Neural progenitor cell (in vitro differentiated cells): Measurements from ENCODE around the gene VWF.

Experiments
- EZH2 ChIP-seq: fragments of 200-600 bp; sonication (generic); IDR thresholded peaks from 2 replicates; pipeline ENCODE4 v1.6.1; 2017; ENCODE audit warnings: antibody characterized with exemption, mild to moderate bottlenecking, moderate library complexity
- EZH2phosphoT487 ChIP-seq: fragments of 200-600 bp; sonication (generic); IDR thresholded peaks from 2 replicates; pipeline ENCODE4 v1.6.1; 2017; ENCODE audit warnings: antibody characterized with exemption
- TF ChIP-seq, protein P1 (sequence below): fragments of 200-600 bp; sonication (generic); IDR thresholded peaks from 2 replicates; pipeline ENCODE4 v1.5.1; 2017; ENCODE audit warnings: antibody characterized with exemption, mild to moderate bottlenecking

DNA sequence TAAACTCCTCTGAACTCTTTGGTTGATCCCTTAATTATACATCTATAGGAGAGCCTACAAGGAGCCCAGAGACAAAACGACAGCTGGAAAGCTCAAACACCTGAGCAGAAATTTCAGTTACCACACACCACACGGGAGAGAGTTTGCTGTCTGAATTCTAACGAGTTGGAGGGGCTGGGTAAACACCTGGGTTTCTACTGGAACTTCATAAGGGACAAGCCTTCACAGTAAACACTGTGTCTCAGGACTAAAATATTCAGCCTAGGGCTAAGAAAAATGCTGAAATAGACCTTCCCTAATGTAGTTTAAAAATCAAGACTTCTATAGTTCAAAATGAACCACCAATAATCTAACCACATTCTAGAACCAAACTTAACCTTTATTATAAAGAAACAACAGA is 169.8 kb downstream of the VWF start:
- TF ChIP-seq, protein P1, sequence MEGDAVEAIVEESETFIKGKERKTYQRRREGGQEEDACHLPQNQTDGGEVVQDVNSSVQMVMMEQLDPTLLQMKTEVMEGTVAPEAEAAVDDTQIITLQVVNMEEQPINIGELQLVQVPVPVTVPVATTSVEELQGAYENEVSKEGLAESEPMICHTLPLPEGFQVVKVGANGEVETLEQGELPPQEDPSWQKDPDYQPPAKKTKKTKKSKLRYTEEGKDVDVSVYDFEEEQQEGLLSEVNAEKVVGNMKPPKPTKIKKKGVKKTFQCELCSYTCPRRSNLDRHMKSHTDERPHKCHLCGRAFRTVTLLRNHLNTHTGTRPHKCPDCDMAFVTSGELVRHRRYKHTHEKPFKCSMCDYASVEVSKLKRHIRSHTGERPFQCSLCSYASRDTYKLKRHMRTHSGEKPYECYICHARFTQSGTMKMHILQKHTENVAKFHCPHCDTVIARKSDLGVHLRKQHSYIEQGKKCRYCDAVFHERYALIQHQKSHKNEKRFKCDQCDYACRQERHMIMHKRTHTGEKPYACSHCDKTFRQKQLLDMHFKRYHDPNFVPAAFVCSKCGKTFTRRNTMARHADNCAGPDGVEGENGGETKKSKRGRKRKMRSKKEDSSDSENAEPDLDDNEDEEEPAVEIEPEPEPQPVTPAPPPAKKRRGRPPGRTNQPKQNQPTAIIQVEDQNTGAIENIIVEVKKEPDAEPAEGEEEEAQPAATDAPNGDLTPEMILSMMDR = no peak
- no peak for TF ChIP-seq EZH2
- no peak for TF ChIP-seq EZH2phosphoT487
